NCI-H2171 treated with DMSO at 0.1 percent for 48 hours (cell line): ENCODE results near the gene SH3BGRL2.

ENCODE experiments used
- DNase-seq: peaks from one replicate; lab custom pipeline; 2025; lab: John Stamatoyannopoulos, UW

The SH3BGRL2 gene

GRCh38 chr6:79630883-79631692, at the start of gene SH3BGRL2:
Gene SH3BGRL2 (plus strand): TSS chr6:79631329. CDS start chr6:79631462, 133 bp downstream.
- peak; percentile 82 for DNase-seq

- DNase-seq, result no peak
Measured at GRCh38 chr6:79584332-79584731, 46.8 kb upstream of the SH3BGRL2 start.

GRCh38 chr6:79586548-79586947, 44.6 kb upstream of the SH3BGRL2 start:
- DNase-seq, result peak; percentile 26

- DNase-seq, result no peak
Measured at GRCh38 chr6:79589701-79590100, 41.4 kb upstream of the SH3BGRL2 start.

GRCh38 chr6:79597155-79597554, 34.0 kb upstream of the SH3BGRL2 start:
- DNase-seq, result no peak

- no peak for DNase-seq
Measured at GRCh38 chr6:79598012-79598411, 33.1 kb upstream of the SH3BGRL2 start.

GRCh38 chr6:79599725-79600259, 31.3 kb upstream of the SH3BGRL2 start:
- DNase-seq, result no peak

GRCh38 chr6:79600313-79600712, 30.8 kb upstream of the SH3BGRL2 start:
- DNase-seq, result no peak

- DNase-seq, result no peak
Measured at GRCh38 chr6:79600812-79601609, 30.1 kb upstream of the SH3BGRL2 start.

GRCh38 chr6:79602859-79603258, 28.3 kb upstream of the SH3BGRL2 start:
- DNase-seq, result peak; percentile 88

GRCh38 chr6:79604583-79605037, 26.5 kb upstream of the SH3BGRL2 start:
- DNase-seq, result no peak

- DNase-seq, result peak; percentile 61
Measured at GRCh38 chr6:79605061-79605460, 26.1 kb upstream of the SH3BGRL2 start.

GRCh38 chr6:79605968-79606764, 25.0 kb upstream of the SH3BGRL2 start:
- peak; percentile 61 for DNase-seq

- DNase-seq, result no peak
Measured at GRCh38 chr6:79607000-79607399, 24.1 kb upstream of the SH3BGRL2 start.

GRCh38 chr6:79608334-79609224, 22.6 kb upstream of the SH3BGRL2 start:
- DNase-seq, result no peak

- no peak for DNase-seq
Measured at GRCh38 chr6:79609225-79609595, 21.9 kb upstream of the SH3BGRL2 start.

GRCh38 chr6:79610306-79611009, 20.7 kb upstream of the SH3BGRL2 start:
- DNase-seq, result no peak

- no peak for DNase-seq
Measured at GRCh38 chr6:79612457-79612856, 18.7 kb upstream of the SH3BGRL2 start.

GRCh38 chr6:79612918-79613317, 18.2 kb upstream of the SH3BGRL2 start:
- no peak for DNase-seq

- no peak for DNase-seq
Measured at GRCh38 chr6:79613912-79614311, 17.2 kb upstream of the SH3BGRL2 start.
